SU-DHL-6 (cell line): ENCODE measurements around the gene ANHX.

Source experiments
- H2AFZ ChIP-seq: fragments of 200-600 bp; sonication (generic); 2 replicates; pipeline ENCODE4 v1.6.1; 2014; ENCODE audit warnings: low read depth, mild to moderate bottlenecking, moderate library complexity, mixed read lengths, antibody characterized with exemption, low read length; ENCODE audit not compliant: severe bottlenecking
- H3F3A ChIP-seq: fragments of 200-600 bp; shearing (Covaris generic); 2 replicates; pipeline ENCODE4 v1.6.0; 2016; ENCODE audit warnings: antibody characterized with exemption, mild to moderate bottlenecking; ENCODE audit not compliant: insufficient read depth
- H3K27ac ChIP-seq: fragments of 200-600 bp; sonication (generic); 2 replicates; pipeline ENCODE4 v1.5.1; 2016; ENCODE audit warnings: low read depth, mild to moderate bottlenecking, low read length, moderate library complexity, mixed read lengths
- H3K27me3 ChIP-seq: fragments of 200-600 bp; sonication (generic), shearing (Covaris generic); 2 replicates; pipeline ENCODE4 v1.6.0; 2014; ENCODE audit warnings: mild to moderate bottlenecking, low read length
- H3K36me3 ChIP-seq: fragments of 200-600 bp; sonication (generic); 2 replicates; pipeline ENCODE4 v1.6.1; 2014; ENCODE audit warnings: mild to moderate bottlenecking, low read length, mixed read lengths
- H3K4me2 ChIP-seq: fragments of 300-600, 200-600 bp; shearing (Covaris generic), sonication (generic); 2 replicates; pipeline ENCODE4 v1.6.0; 2014; ENCODE audit warnings: low read length, low read depth, mild to moderate bottlenecking; ENCODE audit not compliant: poor library complexity, severe bottlenecking
- H3K4me3 ChIP-seq: fragments of 200-600 bp; sonication (generic); 2 replicates; pipeline ENCODE4 v1.5.1; 2014; ENCODE audit warnings: antibody characterized with exemption, low read length, mild to moderate bottlenecking, mixed read lengths; ENCODE audit not compliant: insufficient read depth, poor library complexity, severe bottlenecking
- H3K79me2 ChIP-seq: fragments of 200-600 bp; sonication (generic); 2 replicates; pipeline ENCODE4 v1.6.1; 2014; ENCODE audit warnings: mild to moderate bottlenecking, low read length, moderate library complexity; ENCODE audit not compliant: insufficient read depth
- H3K9ac ChIP-seq: fragments of 200-600 bp; sonication (generic); 2 replicates; pipeline ENCODE4 v1.7.0; 2014; ENCODE audit warnings: mild to moderate bottlenecking, low read length
- H3K9me2 ChIP-seq: fragments of 200-600 bp; sonication (generic); replicated peaks from 2 replicates; pipeline ENCODE4 v1.6.1; 2014; ENCODE audit warnings: low read length; ENCODE audit not compliant: insufficient read depth
- H3K9me3 ChIP-seq: fragments of 200-600 bp; sonication (generic); 2 replicates; pipeline ENCODE4 v1.6.1; 2014; ENCODE audit warnings: low read length, mixed read lengths; ENCODE audit not compliant: insufficient read depth
- H4K20me1 ChIP-seq: fragments of 200-600 bp; sonication (generic); 2 replicates; pipeline ENCODE4 v1.6.1; 2014; ENCODE audit warnings: low read depth, mild to moderate bottlenecking, antibody characterized with exemption, low read length, moderate library complexity, mixed read lengths
- CTCF ChIP-seq: fragments of 200-600 bp; sonication (generic); IDR thresholded peaks from one replicate; pipeline ENCODE4 v1.5.1; 2017; ENCODE audit warnings: antibody characterized with exemption, mild to moderate bottlenecking, low read length, moderate library complexity; ENCODE audit not compliant: insufficient read depth, poor library complexity, severe bottlenecking
- EZH2phosphoT487 ChIP-seq: fragments of 200-600 bp; sonication (generic), shearing (Covaris generic); conservative IDR thresholded peaks from 2 replicates; pipeline ENCODE4 v1.6.1; 2018; ENCODE audit warnings: mild to moderate bottlenecking, antibody characterized with exemption, low read length, moderate library complexity, mixed read lengths

The ANHX gene

DNA sequence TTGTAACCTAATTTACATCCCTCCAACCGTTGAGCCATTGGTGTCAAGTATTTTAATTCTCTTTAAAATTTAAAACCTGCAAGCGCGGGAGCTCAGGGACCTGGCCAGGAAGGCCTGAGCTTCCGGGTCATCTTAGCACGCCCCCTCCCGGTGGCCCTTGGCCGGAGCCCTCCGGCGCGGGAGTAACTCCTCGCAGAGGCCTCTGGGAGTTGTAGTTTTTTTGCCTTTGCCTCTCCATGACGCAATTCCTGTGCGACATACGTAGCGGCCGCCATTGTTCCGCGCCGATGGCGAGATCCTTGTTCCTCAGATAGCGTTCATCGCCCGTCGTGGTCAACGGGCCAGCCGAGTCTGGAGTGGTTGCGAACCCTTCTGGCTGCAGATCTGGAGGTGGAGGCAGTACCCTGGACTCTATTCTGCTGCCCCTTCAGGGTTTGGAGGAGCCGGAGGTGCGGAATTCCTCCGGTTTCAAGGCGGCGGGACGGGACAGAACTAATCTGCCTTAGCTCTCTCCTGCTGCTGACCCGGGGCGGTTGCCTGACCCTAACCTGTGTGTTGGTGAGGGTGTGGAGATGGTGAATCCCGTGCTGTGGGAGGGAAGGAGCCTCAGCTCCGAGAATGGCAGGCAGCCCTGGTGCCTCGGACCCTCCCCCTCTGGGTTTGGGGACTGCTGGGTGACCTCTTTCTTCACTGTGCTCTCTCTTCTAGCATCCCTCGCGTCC, 54.3 kb downstream of the ANHX start, which contains the start of gene ZNF268:
Gene ZNF268 (plus strand): TSS at position 258 of the 722 bp plus-strand sequence. CDS start 503 bp downstream, outside the sequence.
- H3K9ac ChIP-seq = peak within 1 kb of the TSS; percentile 54
- TF ChIP-seq EZH2phosphoT487 (no peak), CTCF (peak; percentile 70)
- peak within 1 kb of the TSS; percentile 54 for H3K4me2 ChIP-seq
- H3K27me3 ChIP-seq = no peaks in the 10 kb centered on the region
- peak within 1 kb of the TSS; percentile 90 for H2AFZ ChIP-seq
- no peaks in the 10 kb centered on the region for H3K9me2 ChIP-seq
- H3K27ac ChIP-seq = no peak within 1 kb of the TSS
- H3K4me3 ChIP-seq = peak within 1 kb of the TSS; percentile 65
- no peaks in the 10 kb centered on the region for H3F3A ChIP-seq
- no peaks in the 10 kb centered on the region for H4K20me1 ChIP-seq
- H3K9me3 ChIP-seq = peaks cover 28% of the 10 kb centered on the region; the same call in 1 of the 2 replicates
- H3K36me3 ChIP-seq = peaks cover 11% of the 10 kb centered on the region
- H3K79me2 ChIP-seq = no peaks in the 10 kb centered on the region

- no peaks in the 10 kb centered on the region for H3K9me2 ChIP-seq
- H2AFZ ChIP-seq = peak overlapping the region; percentile 90
- H3F3A ChIP-seq = no peaks in the 10 kb centered on the region
- H4K20me1 ChIP-seq = no peaks in the 10 kb centered on the region
- peak overlapping the region; percentile 65 for H3K4me3 ChIP-seq
- H3K9ac ChIP-seq = no peak overlapping the region
- peaks cover 31% of the 10 kb centered on the region; the same call in 1 of the 2 replicates for H3K9me3 ChIP-seq
- peaks cover 7% of the 10 kb centered on the region for H3K36me3 ChIP-seq
- no peak for TF ChIP-seq EZH2phosphoT487
- no peak for TF ChIP-seq CTCF
- H3K27ac ChIP-seq = no peak overlapping the region
- no peaks in the 10 kb centered on the region for H3K27me3 ChIP-seq
- H3K79me2 ChIP-seq = no peaks in the 10 kb centered on the region
- peak overlapping the region; percentile 39 for H3K4me2 ChIP-seq
Measured at GRCh38 chr12:133180669-133181068, 55.0 kb downstream of the ANHX start.

- no peak for TF ChIP-seq EZH2phosphoT487
- Histone ChIP-seq H4K20me1 (no peaks in the 10 kb centered on the region), H3K36me3 (no peaks in the 10 kb centered on the region), H3K4me2 (no peak overlapping the region), H3K27ac (no peak overlapping the region), H3F3A (no peaks in the 10 kb centered on the region), H3K9me2 (no peaks in the 10 kb centered on the region), H3K9ac (no peak overlapping the region), H3K79me2 (no peaks in the 10 kb centered on the region), H3K27me3 (no peaks in the 10 kb centered on the region; the same call in 1 of the 2 replicates), H3K4me3 (no peak overlapping the region), H3K9me3 (peaks cover 48% of the 10 kb centered on the region; the same call in 1 of the 2 replicates), H2AFZ (no peak overlapping the region)
Measured at GRCh38 chr12:133174901-133175300, 60.8 kb downstream of the ANHX start.

- no peak overlapping the region for H3K27ac ChIP-seq
- H3K4me3 ChIP-seq = no peak overlapping the region
- no peaks in the 10 kb centered on the region for H4K20me1 ChIP-seq
- H3K9me3 ChIP-seq = peaks cover 52% of the 10 kb centered on the region; the same call in 1 of the 2 replicates
- TF ChIP-seq CTCF = no peak
- TF ChIP-seq EZH2phosphoT487 = no peak
- H2AFZ ChIP-seq = no peak overlapping the region
- no peak overlapping the region for H3K9ac ChIP-seq
- H3F3A ChIP-seq = no peaks in the 10 kb centered on the region
- H3K9me2 ChIP-seq = no peaks in the 10 kb centered on the region
- H3K36me3 ChIP-seq = no peaks in the 10 kb centered on the region
- no peak overlapping the region for H3K4me2 ChIP-seq
- no peaks in the 10 kb centered on the region for H3K79me2 ChIP-seq
- H3K27me3 ChIP-seq = no peaks in the 10 kb centered on the region; the same call in 1 of the 2 replicates
Measured at GRCh38 chr12:133172491-133172890, 63.2 kb downstream of the ANHX start.
